NCI-H2029 treated with DMSO at 0.1 percent for 48 hours (cell line): ENCODE measurements around the gene ESPNL.
"Not testable (repeated sequence)": the region's sequence is repeated elsewhere in the genome, so short reads cannot be mapped to it uniquely, and the experiment has no call there.

Experiments
- DNase-seq: peaks from one replicate; lab custom pipeline; 2025; lab: John Stamatoyannopoulos, UW

ESPNL gene, protein sequence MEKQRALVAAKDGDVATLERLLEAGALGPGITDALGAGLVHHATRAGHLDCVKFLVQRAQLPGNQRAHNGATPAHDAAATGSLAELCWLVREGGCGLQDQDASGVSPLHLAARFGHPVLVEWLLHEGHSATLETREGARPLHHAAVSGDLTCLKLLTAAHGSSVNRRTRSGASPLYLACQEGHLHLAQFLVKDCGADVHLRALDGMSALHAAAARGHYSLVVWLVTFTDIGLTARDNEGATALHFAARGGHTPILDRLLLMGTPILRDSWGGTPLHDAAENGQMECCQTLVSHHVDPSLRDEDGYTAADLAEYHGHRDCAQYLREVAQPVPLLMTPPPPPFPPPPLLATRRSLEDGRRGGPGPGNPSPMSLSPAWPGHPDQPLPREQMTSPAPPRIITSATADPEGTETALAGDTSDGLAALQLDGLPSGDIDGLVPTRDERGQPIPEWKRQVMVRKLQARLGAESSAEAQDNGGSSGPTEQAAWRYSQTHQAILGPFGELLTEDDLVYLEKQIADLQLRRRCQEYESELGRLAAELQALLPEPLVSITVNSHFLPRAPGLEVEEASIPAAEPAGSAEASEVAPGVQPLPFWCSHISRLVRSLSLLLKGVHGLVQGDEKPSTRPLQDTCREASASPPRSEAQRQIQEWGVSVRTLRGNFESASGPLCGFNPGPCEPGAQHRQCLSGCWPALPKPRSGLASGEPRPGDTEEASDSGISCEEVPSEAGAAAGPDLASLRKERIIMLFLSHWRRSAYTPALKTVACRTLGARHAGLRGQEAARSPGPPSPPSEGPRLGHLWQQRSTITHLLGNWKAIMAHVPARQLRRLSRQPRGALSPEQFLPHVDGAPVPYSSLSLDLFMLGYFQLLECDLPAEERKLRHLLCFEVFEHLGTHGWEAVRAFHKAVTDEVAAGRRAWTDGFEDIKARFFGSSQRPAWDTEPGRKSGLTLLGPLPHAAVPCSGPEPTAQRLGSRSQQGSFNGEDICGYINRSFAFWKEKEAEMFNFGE

DNA sequence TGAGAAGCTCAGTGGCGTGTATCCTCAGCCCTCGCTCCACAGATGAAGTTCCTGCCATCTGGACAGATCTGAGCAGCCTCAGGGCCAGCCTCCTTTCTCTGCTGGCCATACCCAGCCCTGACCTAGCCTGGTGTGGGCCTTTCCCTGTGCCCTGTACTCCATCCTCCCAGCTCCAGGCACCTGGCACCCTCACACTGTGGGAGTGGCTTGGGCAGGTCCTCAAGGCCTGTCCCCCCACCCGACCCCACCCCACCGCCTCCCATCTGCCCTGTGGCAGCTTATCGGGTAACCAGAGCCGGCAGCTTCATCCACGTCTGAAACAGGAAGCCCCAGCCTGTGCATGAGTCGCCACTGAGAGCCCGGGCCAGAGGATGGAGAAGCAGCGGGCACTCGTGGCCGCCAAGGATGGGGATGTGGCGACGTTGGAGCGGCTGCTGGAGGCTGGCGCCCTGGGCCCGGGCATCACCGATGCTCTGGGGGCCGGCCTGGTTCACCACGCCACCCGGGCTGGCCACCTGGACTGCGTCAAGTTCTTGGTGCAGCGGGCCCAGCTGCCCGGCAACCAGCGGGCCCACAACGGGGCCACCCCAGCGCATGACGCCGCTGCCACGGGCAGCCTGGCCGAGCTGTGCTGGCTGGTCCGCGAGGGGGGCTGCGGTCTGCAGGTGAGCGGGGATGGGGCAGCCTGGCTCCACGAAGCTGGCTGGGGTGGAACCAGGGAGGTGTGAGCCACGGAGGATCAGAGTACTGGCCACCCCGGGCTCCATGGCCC lies at the start of gene ESPNL:
Gene ESPNL (plus strand): TSS at position 292 of the 772 bp plus-strand sequence. CDS start 80 bp downstream, at position 372.
- no peak for DNase-seq

DNA sequence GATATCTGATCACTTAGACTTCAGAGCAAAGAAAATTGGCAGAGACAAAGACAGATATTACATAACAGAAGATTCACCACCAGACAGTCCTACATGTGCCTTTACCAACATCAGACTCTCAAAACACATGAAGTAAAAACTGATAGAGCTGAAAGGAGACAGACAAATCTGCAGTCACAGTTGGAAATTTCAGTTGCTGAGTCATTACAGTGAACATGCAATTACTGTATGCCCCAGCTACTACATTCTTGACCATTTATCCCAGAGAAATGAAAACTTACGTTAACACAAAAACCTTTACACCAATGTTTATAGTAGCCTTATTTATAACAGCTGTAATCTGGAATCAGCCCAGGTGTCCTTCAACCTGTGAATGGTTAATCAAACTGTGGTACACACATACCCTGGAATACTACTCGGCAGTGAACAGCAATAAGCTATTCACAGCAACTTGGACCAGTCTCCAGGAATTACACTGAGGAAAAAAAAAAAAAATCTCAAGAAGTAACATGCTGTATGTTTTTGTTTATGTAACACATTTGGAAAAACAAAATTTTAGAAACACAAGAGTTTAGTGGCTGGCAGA lies 46.9 kb upstream of the ESPNL start:
- no peak for DNase-seq

DNA sequence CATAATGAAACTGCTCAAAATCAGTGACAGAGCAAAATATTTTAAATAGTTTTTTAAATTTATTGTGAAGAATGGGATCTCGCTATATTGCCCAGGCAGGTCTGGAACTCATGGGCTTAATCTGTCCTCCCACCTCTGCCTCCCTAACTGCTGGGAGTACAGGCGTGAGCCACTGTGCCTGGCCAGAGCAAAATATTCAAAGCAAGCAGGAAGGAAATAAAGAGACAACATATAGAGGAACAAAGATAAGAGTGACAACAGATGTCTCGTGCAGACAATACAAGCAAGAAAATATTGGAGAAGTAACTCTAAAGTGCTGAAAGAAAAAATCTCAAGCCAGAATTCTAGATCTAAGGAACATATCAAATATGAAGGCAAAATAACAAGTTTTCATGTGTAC lies 44.3 kb upstream of the ESPNL start:
- no peak for DNase-seq

DNA sequence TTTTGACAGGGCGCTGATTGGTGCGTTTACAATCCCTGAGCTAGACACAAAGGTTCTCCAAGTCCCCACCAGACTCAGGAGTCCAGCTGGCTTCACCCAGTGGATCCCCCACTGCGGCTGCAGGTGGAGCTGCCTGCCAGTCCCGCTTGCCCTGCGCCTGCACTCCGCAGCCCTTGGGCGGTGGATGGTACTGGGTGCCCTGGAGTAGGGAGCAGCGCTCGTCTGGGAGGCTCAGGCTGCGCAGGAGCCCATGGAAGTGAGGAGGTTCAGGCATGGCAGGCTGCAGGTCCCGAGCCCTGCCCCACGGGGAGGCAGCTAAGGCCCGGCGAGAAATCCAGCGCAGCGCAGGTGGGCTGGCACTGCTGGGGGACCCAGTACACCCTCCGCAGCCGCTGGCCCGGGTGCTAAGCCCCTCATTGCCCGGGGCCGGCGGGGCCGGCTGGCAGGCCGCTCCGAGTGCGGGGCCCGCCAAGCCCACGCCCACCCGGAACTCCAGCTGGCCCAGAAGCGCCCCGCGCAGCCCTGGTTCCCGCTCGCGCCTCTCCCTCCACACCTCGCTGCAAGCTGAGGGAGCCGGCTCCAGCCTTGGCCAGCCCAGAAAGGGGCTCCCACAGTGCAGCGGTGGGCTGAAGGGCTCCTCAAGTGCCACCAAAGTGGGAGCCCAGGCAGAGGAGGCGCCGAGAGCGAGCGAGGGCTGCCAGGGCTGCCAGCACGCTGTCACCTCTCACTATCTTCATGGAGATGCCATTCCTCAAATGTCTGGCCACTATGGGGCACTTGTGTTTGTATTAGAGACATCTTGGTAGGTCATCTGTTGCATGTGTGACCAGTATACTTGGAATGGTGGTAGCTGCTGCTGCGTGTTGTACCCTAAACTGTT lies 42.2 kb upstream of the ESPNL start:
- DNase-seq, result not testable (repeated sequence)

DNA sequence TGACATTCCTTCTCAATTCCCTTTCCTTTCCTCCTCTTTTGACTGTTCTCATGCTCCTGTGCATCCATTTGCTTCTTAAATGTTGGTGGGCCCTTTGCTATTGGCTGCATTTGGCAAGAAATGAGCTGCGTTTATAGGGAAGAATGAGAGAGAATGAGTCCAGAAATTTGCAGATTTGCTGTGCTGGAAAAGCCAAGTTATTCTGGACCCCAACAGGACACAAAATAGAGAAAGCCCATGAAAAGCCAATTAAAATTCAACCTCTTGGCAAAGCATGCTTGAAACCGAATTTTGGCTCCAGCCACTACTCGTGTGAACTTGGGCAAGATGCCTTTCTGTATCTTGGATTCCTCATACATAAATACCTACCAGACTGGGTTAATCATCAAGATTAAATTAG lies 40.6 kb upstream of the ESPNL start:
- no peak for DNase-seq

DNA sequence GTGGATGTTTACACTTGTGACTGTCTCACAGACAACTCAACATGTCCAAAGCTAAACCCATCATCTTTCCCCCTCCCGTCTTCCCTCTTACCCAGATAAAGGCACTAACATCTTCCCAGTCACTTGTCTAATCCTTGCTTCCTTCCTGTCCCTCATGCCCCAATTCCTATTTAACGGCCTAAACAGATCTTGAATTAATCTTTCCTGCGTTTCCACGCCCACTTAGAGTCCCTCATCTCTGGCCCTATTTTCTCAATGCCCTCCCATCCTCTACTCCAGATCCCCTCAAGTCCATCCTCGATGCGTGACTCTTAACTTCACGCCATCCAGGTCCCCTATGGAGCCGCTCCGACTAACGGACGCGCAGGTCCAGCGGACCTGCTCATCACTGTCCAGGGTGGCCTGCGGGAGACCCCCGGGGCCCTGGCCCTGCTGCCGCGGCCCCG lies 40.0 kb upstream of the ESPNL start:
- DNase-seq, result no peak

DNA sequence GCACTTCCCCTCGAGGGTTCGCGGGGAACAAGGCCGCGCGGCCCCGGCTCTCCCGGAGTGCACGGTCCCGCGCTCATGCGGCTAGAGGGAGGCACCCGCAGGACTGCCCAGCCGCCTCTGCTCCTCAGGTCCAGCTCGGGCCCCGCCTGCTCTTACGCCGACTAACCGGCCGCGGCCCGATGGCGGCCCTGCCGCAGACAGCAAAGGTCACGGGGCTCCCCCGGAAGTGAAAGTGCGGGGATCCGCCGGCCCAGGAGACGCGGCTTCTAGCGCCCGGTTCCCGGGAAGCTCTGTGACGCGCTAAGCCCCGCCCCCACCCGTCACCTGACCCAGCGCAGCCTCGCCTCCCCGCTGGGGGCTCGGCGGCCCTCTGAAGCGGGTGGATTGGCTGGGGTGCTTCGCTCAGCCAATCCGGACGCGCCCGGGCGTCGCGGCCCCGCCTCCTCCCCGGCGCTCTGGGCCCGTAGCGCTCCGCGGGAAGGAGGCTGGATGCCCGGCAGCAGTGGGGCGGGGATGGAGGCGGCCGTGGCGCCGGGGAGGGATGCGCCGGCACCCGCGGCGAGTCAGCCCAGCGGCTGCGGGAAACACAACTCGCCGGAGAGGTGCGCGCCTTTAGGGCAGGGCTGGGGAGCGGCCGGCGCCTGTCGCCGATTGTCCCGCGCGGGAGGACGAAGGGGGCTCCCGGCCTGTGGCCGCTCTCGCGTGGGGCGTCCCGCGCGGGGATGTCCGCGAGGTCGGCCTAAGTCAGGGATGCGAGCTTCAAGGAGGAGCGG lies 39.4 kb upstream of the ESPNL start, which contains the start of gene SCLY:
Gene SCLY (plus strand): TSS at position 460 of the 773 bp plus-strand sequence. CDS start 54 bp downstream, at position 514.
- peak; percentile 64 for DNase-seq

DNA sequence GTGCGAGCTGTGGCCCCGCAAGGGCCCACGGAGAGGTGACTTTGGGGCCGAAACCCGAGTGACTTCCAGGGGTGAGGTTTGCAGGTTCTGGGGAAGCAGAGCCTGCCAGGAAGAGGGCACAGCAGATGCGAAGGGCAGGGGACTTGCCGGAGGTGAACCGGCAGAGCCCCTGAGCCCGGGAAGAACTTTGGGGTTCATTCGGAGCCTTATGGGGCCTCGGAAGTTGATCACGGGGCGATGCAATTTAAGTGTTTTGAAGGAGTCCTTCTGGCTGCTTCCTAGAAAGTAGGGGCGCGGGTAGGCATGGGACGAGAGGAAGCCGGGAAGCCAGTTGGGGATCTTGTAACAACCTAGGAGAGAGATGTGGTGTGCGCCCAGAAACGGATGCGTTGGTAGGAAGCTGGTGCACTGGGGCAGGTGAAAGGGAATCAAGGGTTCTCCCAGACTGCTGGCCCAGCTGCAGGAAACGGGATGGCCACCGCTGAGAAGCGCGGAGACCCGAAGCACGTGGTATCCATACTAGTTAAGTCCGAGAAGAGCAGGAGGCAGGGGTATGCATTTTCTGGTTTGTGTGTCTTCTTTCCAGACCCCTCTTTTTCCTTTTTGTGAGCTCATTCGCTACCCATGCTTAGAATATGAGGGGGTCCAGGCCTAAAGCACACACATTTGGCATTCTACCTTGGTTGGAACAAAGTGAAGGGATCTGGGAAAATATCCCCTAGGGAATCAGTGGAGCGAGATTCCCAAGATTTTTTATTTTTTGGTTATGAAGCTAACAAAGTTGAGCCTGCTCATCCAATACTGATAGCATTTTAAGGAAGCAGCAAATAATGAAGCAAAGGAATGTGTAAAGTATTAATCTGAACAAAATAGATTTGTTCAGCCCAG lies 38.6 kb upstream of the ESPNL start:
- no peak for DNase-seq

DNA sequence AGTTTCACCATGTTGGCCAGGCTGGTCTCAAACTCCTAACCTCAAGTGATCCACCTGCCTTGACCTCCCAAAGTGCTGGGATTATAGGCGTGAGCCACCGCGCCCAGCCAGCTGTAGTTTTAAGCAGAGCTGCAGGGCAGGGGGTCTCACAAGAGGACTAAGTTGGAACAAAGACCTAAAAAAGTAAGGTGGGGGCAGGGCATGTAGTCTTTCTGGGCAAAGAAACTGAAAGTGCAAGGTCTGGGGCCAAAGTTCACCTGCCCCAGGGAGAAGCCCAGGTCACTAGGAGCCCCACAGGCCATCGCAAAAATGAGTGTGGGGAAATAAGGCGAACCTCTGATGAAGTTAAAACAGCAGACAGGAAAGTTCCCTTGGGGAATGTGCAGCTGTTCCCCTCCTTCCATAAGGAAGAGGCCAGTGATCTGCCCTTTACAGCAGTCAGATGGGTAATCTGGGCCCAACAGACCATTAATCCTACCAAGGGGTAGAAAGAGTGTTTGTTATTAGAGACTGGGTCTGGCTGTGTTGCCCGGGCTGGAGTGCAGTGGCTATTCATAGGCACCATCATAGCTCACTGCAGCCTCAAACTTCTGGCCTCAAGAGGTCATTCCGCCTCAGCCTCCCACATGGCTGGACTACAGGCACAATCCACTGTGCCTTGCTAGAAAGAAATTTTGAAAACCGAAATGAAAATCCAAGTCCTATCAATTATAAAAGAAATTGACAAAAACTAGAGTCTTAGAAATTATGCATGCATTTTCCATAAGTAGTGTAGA lies 36.5 kb upstream of the ESPNL start:
- DNase-seq, result no peak

DNA sequence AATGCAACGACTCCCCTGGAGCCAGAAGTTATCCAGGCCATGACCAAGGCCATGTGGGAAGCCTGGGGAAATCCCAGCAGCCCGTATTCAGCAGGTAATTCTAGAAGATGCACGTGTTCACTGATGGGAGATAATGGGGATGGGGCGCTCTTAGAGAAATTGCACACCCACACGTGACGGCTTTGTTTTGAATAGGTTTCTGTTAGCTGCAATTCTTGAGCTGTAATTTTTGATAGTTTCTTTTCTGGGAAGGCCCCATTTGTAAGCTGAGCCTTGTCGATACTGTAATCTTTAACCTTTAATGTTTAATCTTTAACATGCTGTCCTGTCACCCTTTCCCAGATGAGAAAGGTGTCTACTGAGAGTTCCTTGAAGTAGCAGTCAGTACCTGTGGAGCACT lies 35.8 kb upstream of the ESPNL start:
- DNase-seq, result no peak

DNA sequence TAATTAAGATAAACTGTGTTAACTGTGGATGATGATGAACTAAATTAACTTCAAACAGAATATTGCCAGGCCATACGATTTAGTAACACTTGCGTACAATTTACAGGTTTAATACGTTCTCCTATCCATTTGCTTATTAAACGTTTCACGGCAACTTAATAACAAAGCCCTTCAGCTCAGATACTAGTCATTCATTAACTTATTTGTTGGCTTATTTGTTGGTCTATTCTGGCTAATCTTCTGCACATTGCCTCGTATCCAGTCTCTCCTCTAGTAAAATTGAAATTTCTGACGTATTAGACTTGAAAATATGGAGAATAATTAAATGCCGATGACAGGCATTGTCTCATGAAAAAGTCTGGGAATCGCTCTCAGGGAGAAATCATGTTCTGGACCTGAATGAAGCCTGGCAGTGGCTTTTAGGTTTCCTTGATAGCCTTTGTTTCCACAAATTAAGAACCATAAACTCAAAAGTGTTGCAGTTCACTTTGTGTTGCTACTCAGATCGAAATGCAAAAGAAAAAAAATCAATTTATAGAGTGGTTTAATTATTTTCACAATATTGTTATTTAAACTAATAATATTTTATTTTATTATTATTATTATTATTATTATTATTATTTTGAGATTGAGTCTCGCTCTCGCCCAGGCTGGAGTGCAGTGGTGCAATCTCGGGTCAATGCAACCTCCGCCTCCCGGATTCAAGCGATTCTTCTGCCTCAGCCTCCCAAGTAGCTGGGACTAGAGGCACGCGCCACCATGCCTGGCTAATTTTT lies 34.9 kb upstream of the ESPNL start:
- no peak for DNase-seq

DNA sequence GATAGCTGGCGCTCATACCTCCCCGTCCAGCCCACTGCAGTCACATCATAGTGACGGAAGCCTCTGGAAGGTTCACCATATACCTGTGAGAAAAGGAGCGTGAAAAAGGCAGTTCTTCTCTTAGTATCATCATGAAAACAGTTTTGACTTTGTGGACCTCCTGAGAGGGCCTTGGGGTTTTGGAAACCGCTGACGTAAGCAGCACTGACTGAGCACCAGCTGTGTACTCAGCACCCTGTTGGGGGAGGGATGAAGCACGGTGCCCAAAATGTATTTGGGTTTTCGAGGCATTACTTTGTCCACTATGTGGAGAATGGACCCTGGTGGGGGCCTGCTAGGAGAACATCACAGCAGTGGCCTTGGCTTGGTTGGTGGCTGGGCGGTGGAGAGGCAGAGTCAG lies 33.9 kb upstream of the ESPNL start:
- DNase-seq, result no peak

DNA sequence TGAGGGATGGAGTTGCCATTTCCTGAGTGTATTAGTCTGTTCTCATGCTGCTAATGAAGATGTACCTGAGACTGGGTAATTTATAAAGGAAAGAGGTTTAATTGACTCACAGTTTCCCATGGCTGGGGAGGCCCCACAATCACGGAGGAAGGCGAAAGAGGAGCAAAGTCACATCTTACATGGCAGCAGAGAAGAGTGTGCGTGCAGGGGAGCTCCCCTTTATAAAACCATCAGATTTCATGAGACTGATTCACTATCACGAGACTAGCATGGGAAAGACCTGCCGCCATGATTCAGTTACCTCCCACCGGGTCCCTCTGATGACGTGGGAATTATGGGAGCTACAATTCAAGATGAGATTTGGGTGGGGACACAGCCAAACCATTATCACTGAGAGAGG lies 33.4 kb upstream of the ESPNL start:
- DNase-seq, result not testable (repeated sequence)

DNA sequence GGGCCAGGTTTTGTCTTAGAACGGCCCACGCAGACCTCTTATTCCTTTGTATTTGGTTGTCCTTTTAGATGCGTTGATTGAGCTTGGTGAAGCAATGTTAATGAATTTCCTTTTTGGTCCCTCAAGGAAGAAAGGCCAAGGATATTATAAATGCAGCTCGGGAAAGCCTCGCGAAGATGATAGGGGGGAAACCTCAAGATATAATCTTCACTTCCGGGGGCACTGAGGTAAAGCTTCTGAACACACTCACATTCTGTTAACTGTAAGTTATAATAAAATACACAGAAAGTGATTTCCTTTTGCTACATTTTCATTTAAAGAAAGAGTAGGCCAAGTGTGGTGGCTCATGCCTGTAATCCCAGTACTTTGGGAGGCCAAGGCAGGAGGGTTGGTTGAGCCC lies 32.2 kb upstream of the ESPNL start:
- no peak for DNase-seq

DNA sequence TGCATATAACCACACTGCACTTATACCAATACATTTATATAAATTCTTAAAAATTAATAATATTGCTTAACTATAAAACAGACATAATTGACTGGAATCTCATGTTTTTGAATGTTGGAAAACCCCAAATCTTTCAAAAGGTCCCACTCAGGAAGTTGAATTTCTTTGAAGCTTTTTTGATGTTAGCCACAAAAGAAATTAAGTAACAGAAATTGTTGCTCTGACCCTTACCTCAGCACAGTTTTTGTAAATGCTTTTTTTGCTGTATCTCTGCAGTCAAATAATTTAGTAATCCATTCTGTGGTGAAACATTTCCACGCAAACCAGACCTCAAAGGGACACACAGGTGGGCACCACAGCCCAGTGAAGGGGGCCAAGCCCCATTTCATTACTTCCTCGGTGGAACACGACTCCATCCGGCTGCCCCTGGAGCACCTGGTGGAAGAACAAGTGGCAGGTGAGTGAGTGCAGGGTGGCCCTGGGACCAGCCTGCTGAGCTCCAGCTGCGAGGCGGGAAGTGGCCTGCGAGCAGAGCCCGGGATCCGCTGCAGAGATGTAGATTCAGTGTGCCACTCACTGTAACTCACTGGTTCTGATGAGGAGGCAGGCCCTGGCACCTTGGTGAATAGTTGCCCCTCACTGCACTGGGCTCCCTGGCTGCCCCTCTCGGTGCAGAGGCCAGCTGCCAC lies 31.0 kb upstream of the ESPNL start:
- no peak for DNase-seq

DNA sequence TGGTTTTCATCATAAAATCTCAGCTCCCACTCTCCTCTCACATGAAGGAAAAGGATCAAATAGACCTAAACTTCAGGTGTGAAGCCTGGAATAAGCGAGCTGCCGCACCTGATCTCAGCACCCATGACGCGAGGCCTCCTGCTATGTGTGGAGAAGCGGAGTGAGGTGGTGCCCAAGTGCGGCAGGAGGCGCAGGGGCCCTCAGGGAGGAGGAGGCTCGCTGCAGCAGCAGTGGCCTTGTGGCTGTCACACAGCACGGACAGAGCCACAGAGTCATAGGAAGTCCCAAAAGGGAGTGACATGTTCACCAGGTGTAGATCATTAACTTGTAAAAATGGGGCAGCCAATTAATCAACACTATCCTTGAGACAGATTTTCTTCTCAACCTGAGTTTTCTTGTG lies 30.3 kb upstream of the ESPNL start:
- DNase-seq, result no peak
